Activated T-helper 17 cell treated with anti-CD3 and anti-CD28 coated beads, Interleukin-2, amount 50 U/mL, for 72 hours (primary cell): ENCODE data around the gene ZBTB47. TPM values are rescaled to one million over a fixed set of nuclear protein-coding genes. Genes with fewer than 3 reads are reported as not detected.

Experiments used
- ATAC-seq: fragments of 150-1000 bp; cut with Tn5 transposase; replicated peaks from 2 replicates; pipeline ENCODE4 v1.10.0; 2021; ENCODE audit warnings: mild to moderate bottlenecking, moderate library complexity
- H3K27ac Mint-ChIP-seq: one replicate; pipeline ENCODE4 v1.8.0; 2022; ENCODE audit warnings: mixed read lengths
- H3K27me3 Mint-ChIP-seq: one replicate; pipeline ENCODE4 v1.8.0; 2022; ENCODE audit warnings: mixed read lengths
- H3K36me3 Mint-ChIP-seq: one replicate; pipeline ENCODE4 v1.8.0; 2022; ENCODE audit warnings: low read depth, mild to moderate bottlenecking, mixed read lengths
- H3K4me1 Mint-ChIP-seq: one replicate; pipeline ENCODE4 v1.8.0; 2022; ENCODE audit warnings: mixed read lengths
- H3K4me3 Mint-ChIP-seq: one replicate; pipeline ENCODE4 v1.8.0; 2022; ENCODE audit warnings: mild to moderate bottlenecking, mixed read lengths
- H3K9me3 Mint-ChIP-seq: one replicate; pipeline ENCODE4 v1.8.0; 2022; ENCODE audit warnings: mixed read lengths
- total RNA-seq, 2 donors: library from RNA; stranded (reverse); gene quantifications; one replicate each; pipeline ENCODE4 v1.2.3, GENCODE V29; 2022

ZBTB47 gene
- total RNA-seq, 2 donors from 2014 or later: 0.19 to 1.2 TPM

DNA sequence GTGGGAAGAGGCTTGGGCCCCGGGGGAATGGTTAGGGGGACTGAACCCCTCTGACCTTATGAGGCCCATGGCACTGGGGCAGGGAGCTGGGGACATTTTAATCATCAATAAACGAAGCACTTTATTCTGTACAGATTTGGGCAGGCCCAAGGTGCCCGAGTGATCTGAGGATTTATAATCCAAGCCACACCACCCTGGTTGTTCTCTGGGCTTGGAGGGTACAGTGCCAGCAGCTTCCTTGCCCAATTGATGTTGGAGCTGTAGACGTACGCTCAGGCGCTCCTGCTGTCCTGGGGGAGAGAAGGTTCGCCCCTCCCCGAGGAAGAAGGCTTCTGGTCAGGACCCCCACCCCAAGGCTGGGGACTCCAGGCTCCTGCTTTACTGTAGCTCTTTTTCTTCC lies 12.5 kb downstream of the ZBTB47 start:
- ATAC-seq: no peak
- no peaks in the 10 kb centered on the region for H3K4me1 Mint-ChIP-seq
- no peaks in the 10 kb centered on the region for H3K27me3 Mint-ChIP-seq
- no peak overlapping the region for H3K4me3 Mint-ChIP-seq
- no peak overlapping the region for H3K27ac Mint-ChIP-seq
- no peaks in the 10 kb centered on the region for H3K9me3 Mint-ChIP-seq
- no peaks in the 10 kb centered on the region for H3K36me3 Mint-ChIP-seq

DNA sequence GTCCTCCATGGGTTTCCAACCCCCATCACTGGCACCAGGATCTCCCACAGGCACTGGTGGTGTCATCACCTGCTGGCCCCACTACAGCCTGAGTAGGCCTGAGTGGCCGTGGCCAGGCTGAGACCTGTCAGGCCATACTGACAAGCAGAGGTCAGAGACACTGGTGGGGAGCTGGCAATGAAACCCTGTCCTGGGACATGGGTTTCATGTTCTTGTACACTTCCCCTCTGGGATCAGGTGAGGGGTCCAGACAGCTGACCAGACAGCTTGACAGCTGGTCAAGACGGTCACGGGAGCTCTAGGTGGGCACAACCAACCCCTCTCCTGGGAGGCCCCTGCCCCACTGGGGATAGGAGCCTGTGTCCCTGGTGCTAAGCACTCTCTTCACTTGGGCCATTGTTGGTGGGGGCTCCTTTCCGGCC lies 13.1 kb downstream of the ZBTB47 start:
- no peaks in the 10 kb centered on the region for H3K4me1 Mint-ChIP-seq
- H3K9me3 Mint-ChIP-seq: no peaks in the 10 kb centered on the region
- no peak for ATAC-seq
- no peaks in the 10 kb centered on the region for H3K27me3 Mint-ChIP-seq
- H3K36me3 Mint-ChIP-seq: no peaks in the 10 kb centered on the region
- no peak overlapping the region for H3K27ac Mint-ChIP-seq
- no peak overlapping the region for H3K4me3 Mint-ChIP-seq

DNA sequence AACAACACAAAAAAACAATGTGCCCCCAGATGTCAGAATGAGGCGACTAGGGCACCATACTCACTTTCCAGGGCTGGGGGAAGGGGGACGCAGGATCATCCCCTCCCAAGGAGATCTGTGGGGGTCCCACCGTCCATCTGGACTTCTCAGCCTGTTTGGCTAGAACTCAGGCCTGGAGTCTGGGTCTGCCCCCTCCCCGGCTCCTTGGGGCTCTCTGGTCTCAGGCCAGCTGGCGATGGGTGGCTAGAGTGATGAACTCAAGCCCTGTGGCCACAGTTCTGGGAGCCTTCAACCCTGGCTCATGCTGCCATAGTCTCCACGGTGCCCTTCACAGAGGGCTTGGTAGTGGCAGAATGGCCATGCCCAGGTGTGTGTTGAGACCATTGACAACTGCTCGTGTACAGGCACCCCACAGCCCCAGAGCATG lies 13.6 kb downstream of the ZBTB47 start:
- no peaks in the 10 kb centered on the region for H3K36me3 Mint-ChIP-seq
- H3K9me3 Mint-ChIP-seq: no peaks in the 10 kb centered on the region

DNA sequence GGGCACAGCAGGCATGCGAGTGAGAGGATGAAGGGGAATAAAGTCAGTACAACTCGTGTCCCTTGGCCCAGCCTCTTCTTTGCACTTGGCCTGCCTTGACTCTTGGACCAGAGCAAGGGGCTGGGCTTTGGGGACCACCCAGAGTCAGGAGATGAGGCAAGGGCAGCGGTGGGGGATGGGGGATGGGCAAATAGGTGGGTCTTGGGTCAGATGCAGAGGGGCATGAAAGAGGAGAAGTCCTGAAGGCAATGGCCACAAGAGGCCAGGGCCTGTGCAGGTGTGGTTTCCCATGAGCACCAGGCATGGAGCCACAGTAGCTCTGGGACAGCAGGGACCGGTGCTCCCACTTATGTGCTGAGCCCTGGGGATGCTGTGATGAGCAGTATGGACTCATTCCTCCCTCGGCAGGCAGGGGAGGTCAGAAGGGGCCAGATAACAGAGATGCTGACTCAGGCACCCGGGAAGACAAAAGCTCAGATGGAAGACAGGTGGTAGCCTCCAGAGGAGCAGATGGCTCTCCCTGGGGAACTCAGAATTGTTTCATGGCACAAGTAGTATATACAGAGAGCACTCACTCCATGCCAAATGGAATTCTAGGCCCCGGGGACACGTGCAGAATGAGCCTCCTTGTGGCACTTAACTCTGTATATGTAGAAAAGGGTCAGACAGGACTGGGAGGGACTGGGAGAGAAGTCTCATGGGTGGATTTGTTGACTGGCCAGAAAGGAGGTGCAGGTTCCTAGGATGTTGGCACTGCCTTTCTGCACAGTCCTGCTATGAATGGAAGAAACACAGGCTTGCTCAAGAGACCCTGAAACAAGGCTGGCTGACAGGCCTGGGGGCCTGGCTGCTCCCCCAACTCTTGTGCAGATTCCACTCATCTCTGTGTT lies 14.3 kb downstream of the ZBTB47 start:
- H3K36me3 Mint-ChIP-seq: no peaks in the 10 kb centered on the region
- no peaks in the 10 kb centered on the region for H3K27me3 Mint-ChIP-seq
- no peak for ATAC-seq
- no peaks in the 10 kb centered on the region for H3K9me3 Mint-ChIP-seq
- H3K4me3 Mint-ChIP-seq: no peak overlapping the region
- H3K4me1 Mint-ChIP-seq: no peaks in the 10 kb centered on the region
- no peak overlapping the region for H3K27ac Mint-ChIP-seq

More for the DNA sequence above, 13.6 kb downstream of the ZBTB47 start:
- no peak for ATAC-seq
- no peaks in the 10 kb centered on the region for H3K4me1 Mint-ChIP-seq
- H3K27ac Mint-ChIP-seq: no peak overlapping the region
- H3K27me3 Mint-ChIP-seq: no peaks in the 10 kb centered on the region
- H3K4me3 Mint-ChIP-seq: no peak overlapping the region

DNA sequence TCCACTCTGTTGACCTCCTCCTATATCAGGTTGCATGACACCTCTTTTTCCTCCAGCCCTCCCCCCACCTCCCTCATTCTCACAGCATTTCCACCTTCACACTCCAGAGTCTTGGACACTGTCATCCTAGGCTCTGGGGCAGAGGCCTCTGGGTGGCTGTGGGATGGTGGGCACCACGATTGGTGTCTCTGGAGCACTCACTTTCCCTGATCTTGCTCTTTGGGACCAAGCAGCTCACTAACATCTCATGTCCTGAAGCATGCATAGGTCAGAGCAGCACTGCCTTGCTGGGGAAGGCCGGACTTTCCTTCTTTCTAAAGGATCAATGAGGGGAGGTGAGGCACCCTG lies 14.9 kb downstream of the ZBTB47 start:
- no peak overlapping the region for H3K27ac Mint-ChIP-seq
- H3K4me3 Mint-ChIP-seq: no peak overlapping the region
- no peaks in the 10 kb centered on the region for H3K27me3 Mint-ChIP-seq
- H3K9me3 Mint-ChIP-seq: no peaks in the 10 kb centered on the region
- no peaks in the 10 kb centered on the region for H3K36me3 Mint-ChIP-seq
- ATAC-seq: no peak
- H3K4me1 Mint-ChIP-seq: no peaks in the 10 kb centered on the region

DNA sequence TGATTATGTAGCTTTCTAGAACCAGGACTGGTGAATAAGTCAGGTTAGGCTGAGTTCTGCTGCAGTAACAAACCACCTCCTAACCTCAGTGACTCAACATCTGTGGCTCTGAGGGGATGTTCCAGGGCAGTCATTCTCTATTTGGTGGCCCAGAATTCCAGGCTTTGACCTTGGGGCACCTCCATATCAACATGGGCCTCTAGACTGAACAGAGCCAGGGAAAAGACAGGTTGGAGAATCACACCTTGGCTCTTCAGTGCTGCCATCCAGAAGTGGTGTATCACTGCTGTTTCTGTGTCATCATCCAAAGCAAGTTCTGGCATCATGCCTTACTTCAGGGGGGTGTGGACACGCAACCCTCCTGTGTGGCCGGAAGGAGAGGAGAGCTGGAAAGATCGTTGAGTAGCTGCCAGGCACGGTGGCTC lies 15.3 kb downstream of the ZBTB47 start:
- ATAC-seq: no peak
- Mint-ChIP-seq H3K4me3 (no peak overlapping the region), H3K36me3 (no peaks in the 10 kb centered on the region), H3K27me3 (no peaks in the 10 kb centered on the region), H3K27ac (no peak overlapping the region), H3K4me1 (no peaks in the 10 kb centered on the region), H3K9me3 (no peaks in the 10 kb centered on the region)

DNA sequence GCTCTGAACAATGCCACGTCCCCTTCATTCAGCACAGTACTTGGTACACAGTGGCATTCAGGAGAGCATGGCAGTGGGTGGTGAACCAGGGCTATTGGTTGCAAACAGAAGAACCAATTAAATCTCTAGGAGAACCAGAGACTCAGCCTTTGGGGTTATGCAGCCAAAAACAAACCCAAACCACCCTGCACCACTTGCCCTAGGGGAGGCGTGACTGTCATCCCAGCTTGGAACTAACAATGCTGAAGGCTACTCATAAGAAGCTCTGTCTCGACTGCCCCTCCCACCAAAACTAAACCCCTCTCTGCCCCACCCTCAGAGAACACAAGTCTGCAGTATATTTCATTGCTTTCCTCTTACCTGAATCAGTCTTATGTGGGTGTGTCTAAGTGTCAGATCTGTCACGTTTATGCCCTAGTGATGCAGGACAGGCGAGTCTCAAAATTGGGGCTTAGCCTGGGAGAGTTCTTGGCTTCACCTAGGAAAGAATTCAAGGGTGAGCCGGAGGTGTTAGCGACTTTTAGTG lies 16.6 kb downstream of the ZBTB47 start:
- H3K9me3 Mint-ChIP-seq: no peaks in the 10 kb centered on the region
- no peaks in the 10 kb centered on the region for H3K4me1 Mint-ChIP-seq
- H3K36me3 Mint-ChIP-seq: no peaks in the 10 kb centered on the region
- no peaks in the 10 kb centered on the region for H3K27me3 Mint-ChIP-seq
- H3K4me3 Mint-ChIP-seq: no peak overlapping the region
- ATAC-seq: no peak
- no peak overlapping the region for H3K27ac Mint-ChIP-seq

DNA sequence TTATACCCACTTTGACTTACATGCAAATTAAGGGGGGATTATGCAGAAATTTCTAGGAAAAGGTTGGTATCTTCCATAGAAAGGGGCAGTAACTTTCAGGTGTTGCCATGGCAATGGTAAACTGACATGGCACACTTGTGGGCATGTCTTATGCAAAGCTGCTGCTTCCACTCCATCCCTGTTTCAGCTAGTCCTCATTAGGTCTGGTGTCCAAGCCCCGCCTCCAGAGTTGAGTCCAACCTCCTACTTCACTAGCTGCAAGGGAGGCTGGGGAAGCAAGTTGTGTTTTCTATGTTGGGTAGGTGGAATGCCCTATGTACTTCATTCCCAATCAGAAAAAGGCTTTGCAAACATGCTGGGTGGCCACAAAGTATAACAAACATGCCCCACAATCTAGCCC lies 17.2 kb downstream of the ZBTB47 start:
- no peak for ATAC-seq
- H3K4me3 Mint-ChIP-seq: no peak overlapping the region
- H3K27me3 Mint-ChIP-seq: no peaks in the 10 kb centered on the region
- no peaks in the 10 kb centered on the region for H3K36me3 Mint-ChIP-seq
- no peak overlapping the region for H3K27ac Mint-ChIP-seq
- no peaks in the 10 kb centered on the region for H3K9me3 Mint-ChIP-seq
- H3K4me1 Mint-ChIP-seq: no peaks in the 10 kb centered on the region

DNA sequence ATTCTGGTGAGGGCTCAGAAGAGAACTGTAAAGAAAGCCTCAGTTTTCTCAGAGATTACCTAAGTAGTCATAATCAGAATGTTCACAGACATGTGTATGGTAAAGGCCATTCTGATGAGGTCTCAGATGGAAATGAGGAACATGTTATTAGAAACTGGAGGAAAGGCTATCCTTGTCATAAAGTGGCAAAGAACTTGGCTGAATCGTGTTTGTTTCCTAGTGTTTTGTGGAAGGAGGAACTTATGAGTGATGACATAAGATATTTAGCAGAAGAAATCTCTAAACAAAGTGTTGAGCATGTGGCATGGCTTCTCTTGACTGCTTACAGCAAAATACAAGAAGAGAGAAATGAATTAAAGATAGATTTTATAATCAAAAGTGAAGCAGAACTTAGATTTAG lies 19.0 kb downstream of the ZBTB47 start:
- no peaks in the 10 kb centered on the region for H3K27me3 Mint-ChIP-seq
- H3K4me3 Mint-ChIP-seq: no peak overlapping the region

DNA sequence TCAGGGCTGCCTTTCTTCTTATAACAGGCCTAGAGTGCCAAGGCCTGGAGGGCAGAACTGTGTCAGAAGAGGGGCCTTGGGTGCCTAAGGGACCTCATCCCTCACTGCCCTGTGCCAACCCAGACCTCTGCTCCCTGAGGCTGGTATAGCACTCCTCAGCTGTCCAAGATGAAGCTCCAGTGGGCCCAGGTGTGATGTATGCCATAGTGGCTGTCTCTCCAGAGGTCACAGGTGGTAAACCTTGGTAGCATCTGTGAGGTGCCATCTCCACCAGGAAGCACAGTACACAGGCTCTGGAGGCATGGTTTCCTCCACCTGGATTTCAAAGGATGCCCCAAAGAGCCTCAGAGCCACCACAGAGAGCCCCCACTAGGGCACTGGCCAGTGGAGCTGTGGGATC lies 19.6 kb downstream of the ZBTB47 start:
- H3K27me3 Mint-ChIP-seq: no peaks in the 10 kb centered on the region

More for the DNA sequence above, 19.0 kb downstream of the ZBTB47 start:
- H3K4me1 Mint-ChIP-seq: no peaks in the 10 kb centered on the region
- ATAC-seq: no peak
- H3K9me3 Mint-ChIP-seq: peaks cover 7% of the 10 kb centered on the region
- no peak overlapping the region for H3K27ac Mint-ChIP-seq
- H3K36me3 Mint-ChIP-seq: no peaks in the 10 kb centered on the region

DNA sequence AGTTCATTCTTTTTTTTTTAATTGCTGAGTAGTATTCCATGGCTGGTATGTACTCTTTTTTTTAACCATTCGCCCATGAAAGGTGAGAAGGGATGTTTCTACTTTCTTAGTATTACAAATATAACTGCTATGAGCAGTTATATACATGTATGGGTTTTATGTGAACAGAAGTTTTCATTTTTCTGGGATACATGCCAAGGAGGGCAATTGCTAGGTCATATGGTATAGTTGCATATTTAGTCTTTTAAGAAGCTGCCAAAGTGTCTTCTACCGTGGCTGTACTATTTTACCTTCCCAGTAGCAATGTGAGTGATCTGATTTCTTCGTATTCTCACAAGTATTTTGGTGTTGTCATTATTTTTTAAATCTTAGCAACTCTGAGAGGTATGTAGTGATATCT lies 20.6 kb downstream of the ZBTB47 start:
- ATAC-seq: no peak
- Mint-ChIP-seq H3K9me3 (peaks cover 16% of the 10 kb centered on the region), H3K27ac (no peak overlapping the region)

More for the DNA sequence above, 19.6 kb downstream of the ZBTB47 start:
- Mint-ChIP-seq H3K27ac (no peak overlapping the region), H3K4me1 (no peaks in the 10 kb centered on the region), H3K36me3 (no peaks in the 10 kb centered on the region), H3K9me3 (peaks cover 11% of the 10 kb centered on the region), H3K4me3 (no peak overlapping the region)
- ATAC-seq: no peak

DNA sequence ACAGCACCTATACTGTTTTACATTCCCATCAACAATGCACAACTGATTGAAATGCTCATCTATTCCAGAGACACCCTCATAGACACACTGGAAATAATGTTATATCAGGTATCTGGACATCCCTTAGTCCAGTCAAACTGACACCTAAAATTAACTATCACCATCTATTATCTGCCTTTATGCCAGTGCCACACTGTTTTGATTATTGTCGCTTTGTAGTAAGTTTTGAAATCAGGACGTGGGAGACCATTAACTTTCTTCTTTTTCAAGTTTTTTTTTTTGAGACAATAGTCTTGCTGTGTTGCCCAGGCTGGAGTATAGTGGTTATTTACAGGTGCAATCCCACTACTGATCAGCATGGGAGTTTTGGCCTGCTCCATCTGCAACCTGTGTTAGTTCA lies 22.4 kb downstream of the ZBTB47 start:
- H3K27ac Mint-ChIP-seq: no peak overlapping the region
- ATAC-seq: no peak
- no peak overlapping the region for H3K4me3 Mint-ChIP-seq
- H3K36me3 Mint-ChIP-seq: no peaks in the 10 kb centered on the region
- peaks cover 17% of the 10 kb centered on the region for H3K9me3 Mint-ChIP-seq
- H3K27me3 Mint-ChIP-seq: no peaks in the 10 kb centered on the region
- peaks cover 12% of the 10 kb centered on the region for H3K4me1 Mint-ChIP-seq

More for the DNA sequence above, 20.6 kb downstream of the ZBTB47 start:
- Mint-ChIP-seq H3K36me3 (no peaks in the 10 kb centered on the region), H3K4me1 (peaks cover 5% of the 10 kb centered on the region), H3K4me3 (no peak overlapping the region), H3K27me3 (no peaks in the 10 kb centered on the region)

DNA sequence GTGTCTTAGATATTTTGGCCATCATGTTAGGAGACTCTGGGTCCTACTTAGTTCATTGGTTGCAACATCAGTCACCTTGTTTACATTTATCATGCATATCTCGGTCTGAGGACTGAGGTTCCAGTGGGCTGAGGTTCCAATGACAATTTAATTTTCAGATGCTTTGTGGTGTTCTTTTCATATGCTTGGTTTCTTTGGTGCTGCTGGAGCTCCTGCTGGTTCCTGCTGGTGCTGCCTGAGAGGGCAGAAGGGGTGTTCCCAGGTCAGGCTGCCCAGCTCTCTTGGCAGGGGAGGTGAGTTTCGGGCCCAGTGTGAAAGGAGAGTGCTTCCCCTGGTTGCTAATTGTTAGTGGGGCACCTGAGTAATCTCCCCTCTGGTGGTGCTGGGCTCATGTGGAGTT lies 24.9 kb downstream of the ZBTB47 start:
- H3K4me3 Mint-ChIP-seq: peak overlapping the region; percentile 4

DNA sequence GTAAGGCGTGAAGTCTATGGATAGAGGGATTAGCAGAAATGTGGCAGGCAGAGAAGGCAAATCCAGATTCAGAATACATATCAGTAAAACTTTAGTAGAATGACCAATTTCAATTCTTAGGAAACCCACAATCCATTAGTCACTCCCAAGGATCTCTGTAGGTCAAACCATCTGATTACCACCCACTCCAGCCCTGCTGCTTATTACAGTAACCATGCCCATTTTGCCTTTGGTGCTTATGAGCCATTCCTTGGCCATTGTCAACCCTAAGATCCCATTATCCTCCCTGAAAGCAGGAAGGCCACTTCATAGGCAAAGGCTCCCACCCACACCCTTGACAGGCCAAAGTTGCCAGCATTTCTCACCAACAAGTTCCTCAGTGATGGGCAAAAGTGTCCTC lies 26.8 kb downstream of the ZBTB47 start:
- peaks cover 10% of the 10 kb centered on the region for H3K27me3 Mint-ChIP-seq
- H3K9me3 Mint-ChIP-seq: peaks cover 17% of the 10 kb centered on the region
- H3K4me3 Mint-ChIP-seq: no peak overlapping the region
- ATAC-seq: peak; percentile 62
- no peak overlapping the region for H3K27ac Mint-ChIP-seq
- H3K36me3 Mint-ChIP-seq: no peaks in the 10 kb centered on the region
- peaks cover 16% of the 10 kb centered on the region for H3K4me1 Mint-ChIP-seq

More for the DNA sequence above, 24.9 kb downstream of the ZBTB47 start:
- no peaks in the 10 kb centered on the region for H3K36me3 Mint-ChIP-seq
- peaks cover 16% of the 10 kb centered on the region for H3K4me1 Mint-ChIP-seq
- H3K27me3 Mint-ChIP-seq: peaks cover 10% of the 10 kb centered on the region
- peak overlapping the region; percentile 12 for H3K27ac Mint-ChIP-seq
- H3K9me3 Mint-ChIP-seq: peaks cover 17% of the 10 kb centered on the region
- peak; percentile 62 for ATAC-seq

DNA sequence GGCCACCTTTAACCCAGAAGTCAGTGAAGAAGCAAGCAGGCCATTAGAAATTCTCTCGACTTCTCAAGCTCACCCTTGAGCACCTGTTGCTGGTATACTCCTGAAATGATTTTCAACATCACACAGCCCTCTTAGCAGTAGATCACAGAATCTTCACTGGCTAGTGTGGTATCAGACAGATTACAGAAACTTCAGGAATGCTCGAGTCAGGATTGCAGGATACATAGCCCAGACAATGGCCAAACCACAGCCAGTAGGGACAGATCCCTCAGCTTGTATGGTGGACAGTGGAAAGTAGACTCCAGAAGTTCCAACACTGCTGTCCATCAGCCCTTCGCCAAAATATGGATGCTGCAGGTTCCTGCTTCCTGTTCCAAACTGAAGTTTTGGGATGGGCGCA lies 27.3 kb downstream of the ZBTB47 start:
- Mint-ChIP-seq H3K36me3 (no peaks in the 10 kb centered on the region), H3K9me3 (peaks cover 17% of the 10 kb centered on the region), H3K4me3 (no peak overlapping the region), H3K4me1 (peaks cover 16% of the 10 kb centered on the region), H3K27me3 (peaks cover 11% of the 10 kb centered on the region), H3K27ac (no peak overlapping the region)
- no peak for ATAC-seq
